ENCODE results near the gene MIGA2.
A peak's percentile ranks its signal among the peaks of the same experiment; 100 is the strongest.
"Not testable (repeated sequence)": the region's sequence is repeated elsewhere in the genome, so short reads cannot be mapped to it uniquely, and the experiment has no call there.

Gene MIGA2

DNA sequence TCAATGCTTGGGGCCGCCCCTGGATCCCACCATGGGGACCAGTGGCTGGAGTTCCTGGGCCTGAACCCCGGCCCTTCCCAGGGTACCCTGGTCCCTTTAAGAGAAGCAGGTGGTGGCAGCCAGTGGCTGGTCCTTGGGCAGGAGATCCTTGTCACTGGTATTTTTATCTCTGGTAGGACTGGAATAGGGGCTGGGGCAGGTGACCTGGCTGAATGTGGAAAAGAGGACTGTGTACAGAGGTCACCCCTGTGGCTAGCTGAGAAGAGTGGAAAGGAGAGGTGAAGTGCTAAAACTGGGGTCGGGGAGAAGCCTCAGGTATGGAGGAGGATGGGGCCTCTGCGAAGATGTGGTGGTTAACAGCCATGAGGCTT lies 67.2 kb downstream of the MIGA2 start:
- DNase-seq = no peak

DNA sequence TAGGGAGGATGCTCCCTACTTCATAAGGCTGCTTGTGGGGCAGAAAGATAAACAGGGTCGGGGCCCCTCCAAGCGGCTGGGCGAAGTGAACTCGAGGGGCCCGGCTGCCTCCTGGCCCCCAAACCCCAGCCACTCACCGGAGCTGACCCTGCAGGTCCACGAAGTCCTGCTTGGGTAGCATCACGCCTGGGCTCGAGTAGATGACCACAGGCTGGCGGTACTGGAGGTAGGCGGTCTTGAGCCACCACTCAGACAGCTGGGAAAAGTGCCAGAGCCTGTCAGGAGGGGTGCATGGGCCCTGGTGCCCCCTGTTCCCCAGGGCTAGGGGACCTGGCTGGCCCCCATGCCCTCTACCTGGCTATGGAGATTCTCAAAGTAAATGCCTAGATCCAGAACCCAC lies 67.6 kb downstream of the MIGA2 start:
- DNase-seq = no peak

DNA sequence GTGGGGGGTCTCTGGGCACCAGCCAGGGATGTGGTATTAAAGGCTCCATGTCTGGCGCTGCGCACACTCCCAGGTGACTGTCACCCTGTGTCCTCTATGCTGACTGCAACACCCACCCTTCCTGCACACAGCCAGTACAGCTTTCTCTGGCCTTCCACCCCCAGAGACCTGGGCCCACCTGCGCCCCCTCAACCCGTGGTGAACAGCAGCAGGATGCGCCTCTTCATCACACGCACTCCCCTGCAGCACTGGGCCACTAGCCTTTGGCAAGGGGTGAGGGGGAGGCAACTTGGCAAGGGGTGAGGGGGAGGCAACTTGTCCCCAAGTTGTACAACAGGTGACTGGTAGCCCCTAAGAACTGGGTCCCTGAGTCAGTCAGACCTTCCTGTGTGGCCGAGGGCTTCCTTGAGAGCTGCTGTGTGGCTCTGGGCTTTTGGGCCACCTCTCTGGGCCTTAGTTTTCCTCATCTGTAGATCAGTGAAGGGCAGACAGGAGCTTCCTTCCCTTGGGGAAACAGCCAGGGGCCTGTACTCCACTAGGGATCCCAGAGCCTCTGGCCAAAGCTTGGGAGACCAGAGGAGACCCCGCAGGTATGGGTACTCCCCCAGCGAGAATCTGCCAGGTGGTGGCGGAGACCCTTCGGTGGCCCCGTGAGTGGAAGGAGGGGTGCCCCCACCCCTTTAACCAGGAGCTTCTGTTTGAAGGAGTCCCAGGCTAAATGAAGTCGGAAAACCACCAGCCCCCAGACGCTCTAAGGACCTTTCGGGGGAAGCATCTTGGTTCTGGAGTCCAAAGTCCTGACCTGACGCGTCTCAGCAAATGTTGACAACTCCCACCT lies 69.7 kb downstream of the MIGA2 start:
- no peak for DNase-seq

DNA sequence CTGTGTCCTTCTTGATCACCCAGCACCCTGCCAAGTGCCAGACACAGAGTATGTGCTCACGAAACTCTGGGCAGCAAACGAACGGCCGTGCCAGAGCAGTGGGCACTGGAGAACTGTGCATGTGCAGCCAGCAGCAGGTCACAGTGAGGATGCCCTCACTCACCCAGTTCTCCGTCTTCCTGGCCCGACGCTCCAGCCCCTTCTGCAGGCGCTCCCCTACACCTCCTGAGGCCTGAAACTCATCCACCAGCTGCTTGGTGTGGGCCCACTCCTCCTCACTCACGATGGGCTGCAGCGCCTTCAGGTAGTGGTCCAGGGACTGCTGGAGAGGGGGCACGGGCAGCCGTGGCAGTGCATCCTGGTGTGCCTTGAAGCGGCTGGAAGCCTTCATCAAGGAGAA lies 71.2 kb downstream of the MIGA2 start:
- DNase-seq = no peak

DNA sequence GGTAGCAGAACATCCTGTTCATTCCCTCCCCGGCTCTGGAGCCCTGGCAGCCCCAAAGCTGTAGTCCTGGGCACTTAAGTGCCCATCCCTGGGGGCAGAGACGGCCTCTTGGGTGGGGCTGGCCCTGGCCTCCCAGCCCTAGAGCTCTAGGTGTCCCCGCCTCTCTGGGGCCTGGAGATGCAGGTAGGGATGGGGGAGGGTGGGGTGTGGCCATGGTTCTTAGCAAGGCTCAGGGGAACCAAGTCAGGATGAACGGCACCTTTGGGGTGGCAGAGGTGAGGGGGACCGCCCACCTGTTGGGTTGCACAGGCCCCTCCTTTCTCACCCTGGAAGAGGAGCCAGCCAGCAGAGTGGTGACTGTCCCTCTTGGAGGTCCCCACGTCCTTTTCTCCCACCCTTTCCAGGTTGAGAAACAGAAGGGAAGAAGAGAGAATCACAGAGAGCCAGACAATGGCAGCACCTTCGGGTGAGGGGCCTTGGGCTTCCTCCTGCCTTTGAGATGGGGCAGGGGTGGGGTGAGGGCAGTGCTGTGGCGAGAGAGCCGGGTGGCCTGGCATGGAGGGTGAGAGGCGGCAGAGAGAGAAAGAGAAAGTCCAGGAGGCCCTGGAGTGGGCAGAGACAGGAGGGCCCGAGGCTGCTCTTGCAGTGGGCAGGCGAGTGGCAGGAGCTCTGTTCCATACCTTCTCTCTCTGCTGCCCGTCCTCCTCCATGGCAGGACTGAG lies 71.8 kb downstream of the MIGA2 start:
- DNase-seq = no peak

DNA sequence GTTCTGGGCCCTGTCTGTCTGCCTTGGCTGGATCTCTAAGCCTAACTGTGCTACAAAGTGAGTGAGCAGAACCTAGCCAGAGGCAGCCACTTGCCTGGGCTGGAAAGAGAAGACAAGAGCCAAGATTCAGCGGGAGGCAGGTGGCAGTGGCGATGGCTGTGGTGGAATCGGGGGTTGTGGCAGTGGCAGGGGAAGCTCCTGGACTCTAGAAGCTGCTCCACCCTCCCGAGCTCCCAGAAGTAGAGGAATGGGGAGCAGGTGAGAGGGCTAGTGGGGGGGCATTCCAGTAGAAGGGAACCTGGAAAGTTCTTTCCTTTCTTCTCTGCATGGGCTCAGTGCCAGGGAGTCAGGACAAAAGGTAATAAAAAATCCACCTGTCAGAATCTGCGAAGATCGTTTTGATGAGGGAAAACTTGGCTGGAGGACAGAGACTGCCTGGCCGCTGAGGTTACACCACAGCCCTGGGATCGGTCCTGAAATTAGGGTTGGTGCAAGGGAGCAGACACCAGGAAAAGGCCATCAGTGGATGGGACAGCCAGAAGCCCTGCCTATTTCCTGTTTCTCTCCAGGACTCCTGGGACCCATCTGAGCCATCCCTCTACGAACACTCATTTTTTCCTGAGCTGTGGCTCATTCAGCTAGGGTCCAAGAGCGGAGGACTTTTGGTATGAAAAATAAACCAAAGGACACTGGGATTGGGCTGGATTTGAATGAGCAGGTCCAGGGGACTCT lies 72.5 kb downstream of the MIGA2 start:
- no peak for DNase-seq

DNA sequence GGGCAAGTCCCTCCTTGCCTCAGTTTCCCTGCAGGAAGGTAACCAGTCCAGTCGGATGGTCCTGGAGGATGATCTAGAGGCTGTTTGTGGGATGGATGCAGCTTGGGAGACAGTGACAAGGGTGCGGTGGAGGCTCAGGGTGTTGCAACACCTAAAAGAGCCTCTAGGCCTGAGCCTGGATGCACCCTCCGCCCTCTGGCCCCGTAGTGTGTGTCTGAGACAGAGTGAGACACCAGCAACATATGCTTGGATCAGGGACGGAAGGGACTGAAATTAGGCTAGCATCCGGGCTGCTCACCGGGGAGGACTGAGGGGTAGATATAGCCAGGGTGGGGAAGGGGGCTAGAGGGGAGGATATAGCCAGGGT lies 73.1 kb downstream of the MIGA2 start:
- DNase-seq = no peak

DNA sequence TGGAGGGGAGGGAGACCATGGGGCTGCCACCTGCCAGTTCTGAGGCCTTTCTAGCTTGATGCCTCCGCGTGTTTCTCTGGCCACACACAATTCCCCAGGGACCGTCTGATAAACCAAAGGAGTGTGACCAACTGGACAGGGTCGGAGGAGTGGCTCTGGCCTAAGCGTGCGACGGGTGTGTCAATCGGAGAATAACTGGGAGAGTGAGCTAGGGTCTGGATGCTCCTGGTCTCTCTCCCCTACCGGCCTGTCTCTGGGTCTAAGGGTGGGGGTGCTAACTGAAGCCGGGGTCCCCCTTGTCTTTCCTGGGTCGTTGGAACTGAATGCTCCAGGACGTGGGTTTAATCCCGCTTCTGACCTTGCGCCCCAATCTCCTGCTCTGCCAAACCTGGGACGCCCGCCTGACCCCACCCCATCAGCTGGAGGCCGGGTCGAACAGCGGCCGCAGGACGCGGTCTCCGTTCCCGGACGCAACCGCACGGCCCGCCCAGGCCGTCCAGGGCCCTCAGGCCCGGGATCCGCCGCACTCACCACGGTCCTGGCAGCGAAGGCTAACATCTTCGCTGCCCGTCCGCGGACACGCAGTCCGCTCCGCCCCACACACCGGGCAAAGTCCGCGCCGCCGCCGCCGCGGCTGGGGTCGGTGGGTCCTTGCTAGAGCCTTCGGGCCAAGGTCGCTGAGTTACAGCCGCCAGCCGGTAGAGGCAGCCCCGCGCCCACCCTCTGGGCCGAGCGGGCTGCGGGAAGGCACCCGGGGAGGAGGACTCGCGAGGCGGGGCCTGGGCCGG lies 73.7 kb downstream of the MIGA2 start:
- no peak for DNase-seq

DNA sequence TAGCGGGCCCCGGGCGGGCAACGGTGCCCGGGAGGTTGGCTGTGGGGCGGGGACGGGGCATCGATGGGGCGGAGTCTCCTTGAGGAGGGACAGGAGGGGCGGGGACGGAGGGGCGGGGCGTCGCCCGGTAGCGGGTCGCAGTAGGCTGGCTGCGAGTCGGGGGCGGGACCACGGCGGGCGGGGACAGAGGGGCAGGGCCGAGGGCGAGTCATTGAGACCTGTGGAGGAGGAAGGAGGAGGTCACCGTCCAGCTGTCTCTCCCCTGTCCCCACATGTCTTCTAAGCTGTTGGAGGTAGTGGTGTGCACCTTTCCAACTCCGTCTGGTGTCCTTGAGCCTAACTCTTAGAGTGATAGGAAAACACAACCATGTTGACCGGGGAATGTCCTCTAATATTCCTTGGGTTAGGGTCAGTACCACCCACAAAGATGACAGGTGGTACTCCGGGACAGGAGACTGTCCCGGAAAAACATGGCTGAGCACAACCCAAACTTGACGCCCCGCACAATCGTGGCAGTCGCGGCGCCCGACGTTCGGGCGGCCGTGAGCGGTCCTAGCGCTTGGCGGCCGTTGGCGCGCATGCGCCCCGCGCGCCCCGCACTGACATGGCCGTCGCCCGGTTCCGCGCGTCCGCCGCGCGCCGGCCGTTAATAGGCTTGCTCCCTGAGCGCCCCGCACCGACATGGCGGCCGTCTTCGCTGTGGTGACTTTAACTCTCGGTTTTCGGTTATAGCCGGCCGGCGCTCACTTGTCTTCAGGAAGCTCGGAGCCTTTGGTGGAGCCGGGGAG lies 74.5 kb downstream of the MIGA2 start, which contains the start of the genes CRAT and PTPA:
CRAT (minus strand) TSS at position 54 of the 788 bp plus-strand sequence. CDS start 284 bp downstream, outside the sequence.
PTPA (plus strand) TSS at position 676 of the 788 bp plus-strand sequence. CDS start 186 bp downstream, outside the sequence.
- peak; percentile 91 to 97 for DNase-seq

DNA sequence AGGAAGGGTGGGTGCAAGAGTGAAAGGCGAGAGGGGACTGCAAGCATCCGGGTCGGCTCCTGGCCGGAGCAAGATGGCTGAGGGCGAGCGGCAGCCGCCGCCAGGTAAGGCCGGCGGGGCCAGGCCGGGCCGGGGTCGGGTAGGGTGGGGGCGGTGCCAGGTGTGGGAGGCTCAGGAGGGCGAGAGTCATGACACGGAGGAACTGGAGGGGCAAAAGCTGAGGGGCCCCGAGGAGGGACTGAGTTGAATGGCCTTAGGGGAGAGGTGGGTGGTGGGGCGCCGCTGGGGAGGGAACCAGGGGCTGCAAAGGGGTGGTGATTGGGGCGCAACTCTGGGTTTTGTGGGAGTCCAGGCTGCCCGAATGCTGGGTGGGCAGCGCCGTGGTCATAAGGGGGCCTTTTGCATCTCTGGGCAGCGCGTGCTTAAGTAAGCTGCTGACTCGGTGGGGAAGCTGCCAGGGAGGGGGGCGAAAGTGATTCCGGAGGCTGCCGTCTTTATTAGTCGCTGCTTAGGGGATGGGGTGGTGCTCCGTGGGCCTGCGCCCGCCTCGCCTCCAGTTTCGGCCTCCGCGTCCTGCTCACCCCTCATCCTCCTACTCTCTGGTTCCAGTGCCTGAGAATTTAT lies 75.2 kb downstream of the MIGA2 start:
- DNase-seq = peak; percentile 2 to 27

DNA sequence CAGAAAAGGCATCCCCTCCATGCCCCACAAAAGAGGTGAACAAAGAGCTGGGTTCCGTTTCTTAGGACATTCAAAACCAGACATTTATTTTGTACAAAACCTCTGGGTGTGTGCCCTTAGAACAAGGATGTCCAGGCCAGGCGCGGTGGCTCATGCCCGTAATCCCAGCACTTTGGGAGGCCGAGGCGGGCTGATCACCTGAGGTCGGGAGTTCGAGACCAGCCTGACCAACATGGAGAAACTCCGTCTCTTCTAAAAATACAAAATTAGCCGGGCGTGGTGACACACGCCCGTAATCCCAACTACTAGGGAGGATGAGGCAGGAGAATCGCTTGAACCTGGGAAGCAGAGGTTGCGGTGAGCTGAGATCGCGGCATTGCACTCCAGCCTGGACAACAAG lies 76.1 kb downstream of the MIGA2 start:
- not testable (repeated sequence) for DNase-seq

DNA sequence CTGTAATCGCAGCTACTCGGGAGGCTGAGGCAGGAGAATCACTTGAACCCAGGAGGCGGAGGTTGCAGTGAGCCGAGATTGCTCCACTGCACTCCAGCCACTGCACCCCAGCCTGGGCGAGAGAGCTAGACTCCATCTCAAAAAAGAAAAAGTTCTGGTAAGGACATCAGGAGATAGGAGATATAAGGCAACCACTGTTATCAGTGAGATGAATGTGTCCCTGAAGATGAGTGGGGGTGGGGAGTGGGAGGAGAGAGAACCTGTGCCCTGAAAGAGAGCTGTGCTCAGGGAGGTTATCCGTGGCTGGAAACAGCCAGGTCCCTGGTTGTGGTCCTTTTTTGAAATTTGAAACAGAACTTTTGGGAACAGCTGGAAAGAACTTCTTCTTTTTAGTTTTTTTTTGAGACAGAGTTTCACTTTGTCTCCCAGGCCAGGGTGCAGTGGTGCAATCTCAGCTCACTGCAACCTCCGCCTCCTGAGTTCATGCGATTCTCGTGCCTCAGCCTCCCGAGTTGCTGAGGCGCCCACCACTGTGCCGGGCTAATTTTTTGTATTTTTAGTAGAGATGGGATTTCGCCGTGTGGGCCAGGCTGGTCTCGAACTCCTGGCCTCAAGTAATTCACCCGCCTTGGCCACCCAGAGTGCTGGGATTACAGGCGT lies 77.3 kb downstream of the MIGA2 start:
- DNase-seq = no peak

DNA sequence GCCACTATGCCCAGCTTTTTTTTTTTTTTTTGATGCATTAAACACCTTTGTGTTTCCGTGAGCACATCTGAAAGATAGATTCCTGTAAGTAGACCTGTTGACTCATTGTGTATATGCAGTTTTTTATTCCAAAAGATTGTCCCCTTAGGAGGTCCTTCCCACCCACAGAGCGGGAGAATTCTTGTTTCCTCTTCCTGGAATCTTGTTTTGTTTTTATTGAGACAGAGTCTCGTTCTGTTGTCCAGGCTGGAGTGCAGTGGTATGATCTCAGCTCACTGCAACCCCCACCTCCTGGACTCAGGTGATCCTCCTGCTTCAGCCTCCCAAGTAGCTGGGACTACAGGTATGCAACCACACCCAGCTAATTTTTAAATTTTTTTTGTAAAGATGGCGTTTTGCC lies 82.4 kb downstream of the MIGA2 start:
- DNase-seq = no peak

DNA sequence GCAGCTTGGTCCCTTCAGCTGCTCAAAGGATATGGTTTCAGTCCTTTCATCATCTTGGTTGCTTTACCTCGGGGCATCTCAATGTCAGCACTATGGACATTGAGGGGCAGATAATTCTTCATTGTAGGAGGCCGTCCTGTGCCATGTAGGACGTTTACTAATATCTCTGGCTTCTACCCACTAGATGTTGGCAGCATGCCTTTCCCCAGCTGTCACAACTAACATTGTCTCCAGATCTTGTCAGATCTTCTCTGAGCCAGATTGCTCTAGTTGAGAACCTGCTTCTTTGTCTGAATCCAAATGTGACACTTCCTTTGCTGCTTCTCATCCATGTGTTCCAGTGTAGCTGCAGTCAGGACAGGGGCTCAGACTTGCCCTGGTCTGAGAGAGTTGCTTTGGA lies 85.1 kb downstream of the MIGA2 start:
- no peak for DNase-seq

Data from stimulated activated CD4-positive, alpha-beta T cell treated with anti-CD3 and anti-CD28 coated beads, Interleukin-4, amount 100 ng/mL, for 4 hours (primary cell).